HEK293 (cell line): ENCODE results near the gene SLC35E1.

Experiments used
- CTCF ChIA-PET: fragments of 350-600 bp; formaldehyde crosslinking; extraction: SDS; loops from one replicate; lab custom pipeline; 2021; ENCODE audit warnings: antibody characterized with exemption; lab: Yijun Ruan, JAX
- POLR2A ChIA-PET: fragments of 300-600 bp; formaldehyde crosslinking; extraction: SDS; loops from one replicate; lab custom pipeline; 2020; ENCODE audit warnings: antibody characterized with exemption, inconsistent platforms; lab: Yijun Ruan, JAX
- H3K27ac ChIP-seq: fragments of 200-500 bp; sonication (Bioruptor generic); 2 replicates; pipeline ENCODE4 v1.5.1; 2014; ENCODE audit warnings: low read depth, low read length, control low read depth, inconsistent platforms; ENCODE audit errors: extremely low read depth
- H3K36me3 ChIP-seq, 2 experiments: fragments of 200-500 bp in 1 of 2; sonication (Bioruptor generic) in 1 of 2; 1 replicate in 1 of 2; 2 replicates in 1 of 2; pipeline ENCODE4 v1.5.1; 2014 to 2017; ENCODE audit warnings: inconsistent platforms in 2 of 2, low read length in 2 of 2; ENCODE audit not compliant: control insufficient read depth in 2 of 2, insufficient read depth in 1 of 2
- H3K4me1 ChIP-seq: fragments of 200-500 bp; sonication (Bioruptor generic); 2 replicates; pipeline ENCODE4 v1.5.1; 2014; ENCODE audit warnings: mild to moderate bottlenecking, low read length, inconsistent platforms; ENCODE audit not compliant: control insufficient read depth, insufficient read depth
- H3K4me3 ChIP-seq: 2 replicates; pipeline ENCODE4 v1.5.1; 2011; ENCODE audit warnings: low read depth, mild to moderate bottlenecking, control low read depth, low read length, moderate library complexity
- H3K9me3 ChIP-seq: fragments of 200-500 bp; sonication (Bioruptor generic); 2 replicates; pipeline ENCODE4 v1.5.1; 2014; ENCODE audit warnings: low read depth, low read length, inconsistent platforms; ENCODE audit not compliant: control insufficient read depth, insufficient read depth
- BCL11A ChIP-seq: fragments of 450-650 bp; formaldehyde crosslinking; IDR thresholded peaks from 2 replicates; pipeline ENCODE4 v1.5.1; 2016; ENCODE audit warnings: low read depth, missing biosample characterization, missing genetic modification characterization
- BCL11B ChIP-seq: fragments of 450-650 bp; formaldehyde crosslinking; IDR thresholded peaks from 2 replicates; pipeline ENCODE4 v1.5.1; 2016; ENCODE audit warnings: low read depth, missing biosample characterization, missing genetic modification characterization
- EGR2 ChIP-seq: fragments of 450-650 bp; formaldehyde crosslinking; IDR thresholded peaks from 2 replicates; pipeline ENCODE4 v1.5.1; 2016; ENCODE audit warnings: low read depth, missing biosample characterization, missing genetic modification characterization
- GLI4 ChIP-seq: fragments of 450-650 bp; formaldehyde crosslinking; IDR thresholded peaks from 2 replicates; pipeline ENCODE4 v1.5.1; 2016; ENCODE audit warnings: missing biosample characterization, missing genetic modification characterization
- HOXC10 ChIP-seq: sonication (generic); formaldehyde crosslinking; IDR thresholded peaks from 2 replicates; pipeline ENCODE4 v1.8.1; 2023; ENCODE audit warnings: mild to moderate bottlenecking, missing genetic modification reagents
- IKZF3 ChIP-seq: fragments of 450-650 bp; IDR thresholded peaks from 2 replicates; pipeline ENCODE4 v1.5.0; 2018; ENCODE audit warnings: missing biosample characterization, mild to moderate bottlenecking, missing genetic modification characterization, moderate library complexity
- KLF1 ChIP-seq: fragments of 450-650 bp; formaldehyde crosslinking; IDR thresholded peaks from 2 replicates; pipeline ENCODE4 v1.5.1; 2016; ENCODE audit warnings: missing biosample characterization, missing genetic modification characterization
- KLF9 ChIP-seq: fragments of 450-650 bp; formaldehyde crosslinking; IDR thresholded peaks from 2 replicates; pipeline ENCODE4 v1.5.1; 2016; ENCODE audit warnings: missing biosample characterization, missing genetic modification characterization, low read depth
- PRDM1 ChIP-seq: fragments of 450-650 bp; formaldehyde crosslinking; IDR thresholded peaks from 2 replicates; pipeline ENCODE4; 2016; ENCODE audit warnings: missing biosample characterization, missing genetic modification characterization
- SCRT2 ChIP-seq: fragments of 450-650 bp; formaldehyde crosslinking; IDR thresholded peaks from 2 replicates; pipeline ENCODE4 v1.5.1; 2016; ENCODE audit warnings: missing biosample characterization, missing genetic modification characterization
- SP2 ChIP-seq: fragments of 450-650 bp; formaldehyde crosslinking; IDR thresholded peaks from 2 replicates; pipeline ENCODE4 v1.5.1; 2016; ENCODE audit warnings: missing biosample characterization, missing genetic modification characterization
- ZBTB8A ChIP-seq: fragments of 450-650 bp; formaldehyde crosslinking; IDR thresholded peaks from 2 replicates; pipeline ENCODE4 v1.5.1; 2016; ENCODE audit warnings: missing biosample characterization, missing genetic modification characterization
- ZFHX2 ChIP-seq: fragments of 450-650 bp; formaldehyde crosslinking; conservative IDR thresholded peaks from 2 replicates; pipeline ENCODE4 v1.5.1; 2016; ENCODE audit warnings: missing biosample characterization, missing genetic modification characterization
- ZFP69B ChIP-seq: fragments of 450-650 bp; formaldehyde crosslinking; IDR thresholded peaks from 2 replicates; pipeline ENCODE4 v1.5.1; 2016; ENCODE audit warnings: missing biosample characterization, missing genetic modification characterization
- ZIC2 ChIP-seq: fragments of 450-650 bp; formaldehyde crosslinking; IDR thresholded peaks from 2 replicates; pipeline ENCODE4 v1.5.1; 2016; ENCODE audit warnings: missing biosample characterization, missing genetic modification characterization
- ZNF138 ChIP-seq: fragments of 450-650 bp; formaldehyde crosslinking; IDR thresholded peaks from 2 replicates; pipeline ENCODE4 v1.5.1; 2016; ENCODE audit warnings: missing biosample characterization, missing genetic modification characterization, borderline replicate concordance
- ZNF19 ChIP-seq: fragments of 450-650 bp; formaldehyde crosslinking; IDR thresholded peaks from 2 replicates; pipeline ENCODE4; 2016; ENCODE audit warnings: missing biosample characterization, missing genetic modification characterization, low read depth
- ZNF548 ChIP-seq: fragments of 450-650 bp; formaldehyde crosslinking; IDR thresholded peaks from 2 replicates; pipeline ENCODE4 v1.5.1; 2016; ENCODE audit warnings: missing biosample characterization, missing genetic modification characterization
- ZNF585B ChIP-seq: fragments of 450-650 bp; formaldehyde crosslinking; IDR thresholded peaks from 2 replicates; pipeline ENCODE4 v1.5.1; 2016; ENCODE audit warnings: missing biosample characterization, missing genetic modification characterization
- ZNF624 ChIP-seq: fragments of 450-650 bp; formaldehyde crosslinking; IDR thresholded peaks from 2 replicates; pipeline ENCODE4 v1.5.1; 2017; ENCODE audit warnings: missing biosample characterization, missing genetic modification characterization
- ZNF830 ChIP-seq: fragments of 450-650 bp; IDR thresholded peaks from 2 replicates; pipeline ENCODE4 v1.5.0; 2018; ENCODE audit warnings: missing biosample characterization, missing genetic modification characterization, low read depth, mild to moderate bottlenecking, moderate library complexity
- ZNF837 ChIP-seq: fragments of 450-650 bp; formaldehyde crosslinking; IDR thresholded peaks from 2 replicates; pipeline ENCODE4 v1.5.1; 2016; ENCODE audit warnings: missing biosample characterization, missing genetic modification characterization
- ZSCAN23 ChIP-seq: fragments of 450-650 bp; formaldehyde crosslinking; IDR thresholded peaks from 2 replicates; pipeline ENCODE4 v1.5.1; 2016; ENCODE audit warnings: missing biosample characterization, missing genetic modification characterization
- TF ChIP-seq, protein P1 (sequence below): fragments of 450-650 bp; formaldehyde crosslinking; IDR thresholded peaks from 2 replicates; pipeline ENCODE4 v1.5.1; 2016; ENCODE audit warnings: missing biosample characterization, missing genetic modification characterization
- TF ChIP-seq, protein P2 (sequence below): sonication (generic); formaldehyde crosslinking; IDR thresholded peaks from 2 replicates; pipeline ENCODE4 v1.8.1; 2022; ENCODE audit warnings: mild to moderate bottlenecking, moderate library complexity, missing genetic modification reagents
- TF ChIP-seq, protein P3 (sequence below): fragments of 450-650 bp; IDR thresholded peaks from 2 replicates; pipeline ENCODE4 v1.5.1; 2018; ENCODE audit warnings: missing biosample characterization, missing genetic modification characterization
- TF ChIP-seq, protein P4 (sequence below): fragments of 450-650 bp; formaldehyde crosslinking; IDR thresholded peaks from 2 replicates; pipeline ENCODE4 v1.5.1; 2017; ENCODE audit warnings: missing biosample characterization, missing genetic modification characterization
- TF ChIP-seq, protein P5 (sequence below): fragments of 450-650 bp; formaldehyde crosslinking; conservative IDR thresholded peaks from 2 replicates; pipeline ENCODE4 v1.5.1; 2016; ENCODE audit warnings: low read depth, missing biosample characterization, missing genetic modification characterization

SLC35E1 gene

DNA sequence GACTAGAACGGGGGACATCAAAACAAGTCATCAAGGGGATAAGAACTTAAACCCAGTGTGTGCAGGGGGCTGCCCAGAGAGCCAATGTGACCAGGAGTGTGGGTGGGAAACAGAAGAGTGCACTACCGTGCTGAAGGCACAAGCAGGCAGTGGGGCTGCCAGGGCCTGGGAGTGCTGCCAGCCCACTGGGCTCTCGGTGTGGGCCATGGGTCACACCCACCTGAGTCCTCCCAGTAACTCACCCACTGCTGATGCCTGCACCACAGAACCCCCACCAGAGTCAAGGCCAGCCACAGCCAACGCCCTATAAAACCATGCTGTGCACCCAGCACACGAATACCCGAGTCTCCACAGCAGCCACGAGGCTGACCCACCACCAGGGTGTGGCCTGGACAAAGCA is 47.2 kb upstream of the SLC35E1 start:
- peaks cover 0 to 11% of the 10 kb centered on the region in 2 experiments; a peak in 1 of 3 replicates for H3K36me3 ChIP-seq
- H3K4me1 ChIP-seq = no peaks in the 10 kb centered on the region
- no peaks in the 10 kb centered on the region for H3K9me3 ChIP-seq
- H3K27ac ChIP-seq = no peak overlapping the region
- POLR2A ChIA-PET = interaction anchor here (2.3 kb wide), 1 partner anchor 8 kb away, joined by 7 read pairs; the partner anchor contains the start of gene MED26
- CTCF ChIA-PET = no interaction called here
- no peak overlapping the region for H3K4me3 ChIP-seq
- TF ChIP-seq, protein P1, sequence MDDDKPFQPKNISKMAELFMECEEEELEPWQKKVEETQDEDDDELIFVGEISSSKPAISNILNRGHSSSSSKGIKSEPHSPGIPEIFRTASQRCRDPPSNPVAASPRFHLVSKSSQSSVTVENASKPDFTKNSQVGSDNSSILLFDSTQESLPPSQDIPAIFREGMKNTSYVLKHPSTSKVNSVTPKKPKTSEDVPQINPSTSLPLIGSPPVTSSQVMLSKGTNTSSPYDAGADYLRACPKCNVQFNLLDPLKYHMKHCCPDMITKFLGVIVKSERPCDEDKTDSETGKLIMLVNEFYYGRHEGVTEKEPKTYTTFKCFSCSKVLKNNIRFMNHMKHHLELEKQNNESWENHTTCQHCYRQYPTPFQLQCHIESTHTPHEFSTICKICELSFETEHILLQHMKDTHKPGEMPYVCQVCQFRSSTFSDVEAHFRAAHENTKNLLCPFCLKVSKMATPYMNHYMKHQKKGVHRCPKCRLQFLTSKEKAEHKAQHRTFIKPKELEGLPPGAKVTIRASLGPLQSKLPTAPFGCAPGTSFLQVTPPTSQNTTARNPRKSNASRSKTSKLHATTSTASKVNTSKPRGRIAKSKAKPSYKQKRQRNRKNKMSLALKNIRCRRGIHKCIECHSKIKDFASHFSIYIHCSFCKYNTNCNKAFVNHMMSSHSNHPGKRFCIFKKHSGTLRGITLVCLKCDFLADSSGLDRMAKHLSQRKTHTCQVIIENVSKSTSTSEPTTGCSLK (tag by site-specific recombination) = no peak
- TF ChIP-seq, protein P2, sequence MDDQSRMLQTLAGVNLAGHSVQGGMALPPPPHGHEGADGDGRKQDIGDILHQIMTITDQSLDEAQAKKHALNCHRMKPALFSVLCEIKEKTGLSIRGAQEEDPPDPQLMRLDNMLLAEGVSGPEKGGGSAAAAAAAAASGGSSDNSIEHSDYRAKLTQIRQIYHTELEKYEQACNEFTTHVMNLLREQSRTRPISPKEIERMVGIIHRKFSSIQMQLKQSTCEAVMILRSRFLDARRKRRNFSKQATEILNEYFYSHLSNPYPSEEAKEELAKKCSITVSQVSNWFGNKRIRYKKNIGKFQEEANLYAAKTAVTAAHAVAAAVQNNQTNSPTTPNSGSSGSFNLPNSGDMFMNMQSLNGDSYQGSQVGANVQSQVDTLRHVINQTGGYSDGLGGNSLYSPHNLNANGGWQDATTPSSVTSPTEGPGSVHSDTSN = no peak
- TF ChIP-seq, protein P3, sequence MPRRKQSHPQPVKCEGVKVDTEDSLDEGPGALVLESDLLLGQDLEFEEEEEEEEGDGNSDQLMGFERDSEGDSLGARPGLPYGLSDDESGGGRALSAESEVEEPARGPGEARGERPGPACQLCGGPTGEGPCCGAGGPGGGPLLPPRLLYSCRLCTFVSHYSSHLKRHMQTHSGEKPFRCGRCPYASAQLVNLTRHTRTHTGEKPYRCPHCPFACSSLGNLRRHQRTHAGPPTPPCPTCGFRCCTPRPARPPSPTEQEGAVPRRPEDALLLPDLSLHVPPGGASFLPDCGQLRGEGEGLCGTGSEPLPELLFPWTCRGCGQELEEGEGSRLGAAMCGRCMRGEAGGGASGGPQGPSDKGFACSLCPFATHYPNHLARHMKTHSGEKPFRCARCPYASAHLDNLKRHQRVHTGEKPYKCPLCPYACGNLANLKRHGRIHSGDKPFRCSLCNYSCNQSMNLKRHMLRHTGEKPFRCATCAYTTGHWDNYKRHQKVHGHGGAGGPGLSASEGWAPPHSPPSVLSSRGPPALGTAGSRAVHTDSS (tag by site-specific recombination) = no peak
- no peak for TF ChIP-seq KLF9 (tag by site-specific recombination)
- no peak for TF ChIP-seq ZNF830 (tag by site-specific recombination)
- TF ChIP-seq PRDM1 (tag by site-specific recombination) = no peak
- no peak for TF ChIP-seq SCRT2
- peak; percentile 84 for TF ChIP-seq ZFHX2
- TF ChIP-seq ZSCAN23 = no peak
- TF ChIP-seq BCL11B (tag by site-specific recombination) = no peak
- no peak for TF ChIP-seq ZNF548
- no peak for TF ChIP-seq ZNF138 (tag by site-specific recombination)
- TF ChIP-seq ZNF624 (tag by site-specific recombination) = no peak
- no peak for TF ChIP-seq ZBTB8A
- peak; percentile 77 for TF ChIP-seq EGR2 (tag by site-specific recombination)
- no peak for TF ChIP-seq ZNF837
- no peak for TF ChIP-seq IKZF3 (tag by site-specific recombination)
- no peak for TF ChIP-seq GLI4 (tag by site-specific recombination)
- TF ChIP-seq BCL11A = no peak
- TF ChIP-seq ZIC2 (tag by site-specific recombination) = peak; percentile 52
- TF ChIP-seq, protein P4, sequence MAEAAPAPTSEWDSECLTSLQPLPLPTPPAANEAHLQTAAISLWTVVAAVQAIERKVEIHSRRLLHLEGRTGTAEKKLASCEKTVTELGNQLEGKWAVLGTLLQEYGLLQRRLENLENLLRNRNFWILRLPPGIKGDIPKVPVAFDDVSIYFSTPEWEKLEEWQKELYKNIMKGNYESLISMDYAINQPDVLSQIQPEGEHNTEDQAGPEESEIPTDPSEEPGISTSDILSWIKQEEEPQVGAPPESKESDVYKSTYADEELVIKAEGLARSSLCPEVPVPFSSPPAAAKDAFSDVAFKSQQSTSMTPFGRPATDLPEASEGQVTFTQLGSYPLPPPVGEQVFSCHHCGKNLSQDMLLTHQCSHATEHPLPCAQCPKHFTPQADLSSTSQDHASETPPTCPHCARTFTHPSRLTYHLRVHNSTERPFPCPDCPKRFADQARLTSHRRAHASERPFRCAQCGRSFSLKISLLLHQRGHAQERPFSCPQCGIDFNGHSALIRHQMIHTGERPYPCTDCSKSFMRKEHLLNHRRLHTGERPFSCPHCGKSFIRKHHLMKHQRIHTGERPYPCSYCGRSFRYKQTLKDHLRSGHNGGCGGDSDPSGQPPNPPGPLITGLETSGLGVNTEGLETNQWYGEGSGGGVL (tag by site-specific recombination) = no peak
- no peak for TF ChIP-seq ZNF19 (tag by site-specific recombination)
- TF ChIP-seq, protein P5, sequence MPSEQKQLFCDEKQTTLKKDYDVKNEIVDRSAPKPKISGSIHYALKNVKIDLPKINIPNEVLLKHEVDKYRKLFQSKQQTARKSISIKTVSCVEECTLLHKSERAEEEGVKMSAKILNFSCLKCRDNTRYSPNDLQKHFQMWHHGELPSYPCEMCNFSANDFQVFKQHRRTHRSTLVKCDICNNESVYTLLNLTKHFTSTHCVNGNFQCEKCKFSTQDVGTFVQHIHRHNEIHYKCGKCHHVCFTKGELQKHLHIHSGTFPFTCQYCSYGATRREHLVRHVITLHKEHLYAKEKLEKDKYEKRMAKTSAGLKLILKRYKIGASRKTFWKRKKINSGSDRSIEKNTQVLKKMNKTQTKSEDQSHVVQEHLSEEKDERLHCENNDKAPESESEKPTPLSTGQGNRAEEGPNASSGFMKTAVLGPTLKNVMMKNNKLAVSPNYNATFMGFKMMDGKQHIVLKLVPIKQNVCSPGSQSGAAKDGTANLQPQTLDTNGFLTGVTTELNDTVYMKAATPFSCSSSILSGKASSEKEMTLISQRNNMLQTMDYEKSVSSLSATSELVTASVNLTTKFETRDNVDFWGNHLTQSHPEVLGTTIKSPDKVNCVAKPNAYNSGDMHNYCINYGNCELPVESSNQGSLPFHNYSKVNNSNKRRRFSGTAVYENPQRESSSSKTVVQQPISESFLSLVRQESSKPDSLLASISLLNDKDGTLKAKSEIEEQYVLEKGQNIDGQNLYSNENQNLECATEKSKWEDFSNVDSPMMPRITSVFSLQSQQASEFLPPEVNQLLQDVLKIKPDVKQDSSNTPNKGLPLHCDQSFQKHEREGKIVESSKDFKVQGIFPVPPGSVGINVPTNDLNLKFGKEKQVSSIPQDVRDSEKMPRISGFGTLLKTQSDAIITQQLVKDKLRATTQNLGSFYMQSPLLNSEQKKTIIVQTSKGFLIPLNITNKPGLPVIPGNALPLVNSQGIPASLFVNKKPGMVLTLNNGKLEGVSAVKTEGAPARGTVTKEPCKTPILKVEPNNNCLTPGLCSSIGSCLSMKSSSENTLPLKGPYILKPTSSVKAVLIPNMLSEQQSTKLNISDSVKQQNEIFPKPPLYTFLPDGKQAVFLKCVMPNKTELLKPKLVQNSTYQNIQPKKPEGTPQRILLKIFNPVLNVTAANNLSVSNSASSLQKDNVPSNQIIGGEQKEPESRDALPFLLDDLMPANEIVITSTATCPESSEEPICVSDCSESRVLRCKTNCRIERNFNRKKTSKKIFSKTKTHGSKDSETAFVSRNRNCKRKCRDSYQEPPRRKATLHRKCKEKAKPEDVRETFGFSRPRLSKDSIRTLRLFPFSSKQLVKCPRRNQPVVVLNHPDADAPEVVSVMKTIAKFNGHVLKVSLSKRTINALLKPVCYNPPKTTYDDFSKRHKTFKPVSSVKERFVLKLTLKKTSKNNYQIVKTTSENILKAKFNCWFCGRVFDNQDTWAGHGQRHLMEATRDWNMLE (tag by site-specific recombination) = no peak
- no peak for TF ChIP-seq SP2 (tag by site-specific recombination)
- peak; percentile 42 for TF ChIP-seq KLF1 (tag by site-specific recombination)
- no peak for TF ChIP-seq HOXC10 (CRISPR knock-in tag)
- TF ChIP-seq ZFP69B = no peak
- no peak for TF ChIP-seq ZNF585B (tag by site-specific recombination)
